ENCODE results near the gene IDS. TPM values are rescaled to one million over a fixed set of nuclear protein-coding genes. Genes with fewer than 3 reads are reported as not detected.

IDS gene
- total RNA-seq, 1 donor from 2014 or later = 23.2 TPM

DNA sequence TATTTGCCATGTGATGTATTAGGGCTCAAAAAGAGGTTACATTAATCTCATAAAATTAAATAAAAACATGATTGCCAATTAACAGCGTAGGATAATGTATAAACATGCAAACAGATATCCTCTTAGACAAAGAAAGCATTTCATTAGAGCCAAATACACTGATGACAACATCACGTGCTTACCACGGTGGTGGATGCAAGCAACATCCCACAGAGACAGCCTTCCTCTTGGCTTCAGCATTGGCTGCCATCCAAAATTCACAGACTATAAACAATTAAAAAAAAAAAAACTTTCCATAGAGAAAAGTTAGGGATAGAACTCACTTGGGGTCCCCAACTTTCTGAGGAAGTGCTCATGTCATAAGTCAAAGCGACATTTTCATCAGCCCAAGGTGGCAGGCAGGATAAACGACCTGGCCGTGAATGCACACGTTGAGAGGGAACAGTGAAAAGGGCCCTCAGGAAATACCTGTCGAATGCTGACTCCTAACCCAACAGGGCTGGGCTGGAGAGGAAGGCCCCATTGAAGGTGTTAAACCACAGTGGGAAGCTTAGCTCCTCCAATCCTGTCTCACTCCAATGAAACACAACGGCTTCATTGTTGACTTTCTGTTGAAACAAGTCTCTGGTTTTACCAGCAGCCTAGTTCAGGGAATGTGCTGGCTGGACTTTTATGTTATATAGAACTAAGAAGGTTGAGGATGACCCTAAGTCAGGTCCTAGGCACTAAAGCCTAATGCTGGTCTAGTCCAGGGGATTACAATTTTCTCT lies 48.4 kb downstream of the IDS start:
- ATAC-seq = no peak

DNA sequence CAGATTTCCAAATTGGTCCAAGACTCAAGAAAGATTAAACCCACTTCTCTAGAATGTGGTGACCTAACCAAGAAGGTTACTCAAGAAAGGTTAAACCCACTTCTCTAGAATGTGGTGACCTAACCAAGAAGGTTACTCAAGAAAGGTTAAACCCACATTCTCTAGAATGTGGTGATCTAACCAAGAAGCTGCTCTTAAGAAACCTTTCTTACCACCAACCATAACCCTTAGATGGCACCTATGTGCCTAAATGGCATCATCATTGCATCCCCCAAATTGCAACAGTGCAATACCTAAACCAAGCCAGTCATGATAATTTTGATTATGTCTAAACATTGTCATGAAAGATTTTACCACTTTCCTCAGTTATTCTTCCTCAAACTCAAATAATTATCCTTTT lies 49.2 kb downstream of the IDS start:
- ATAC-seq = no peak

DNA sequence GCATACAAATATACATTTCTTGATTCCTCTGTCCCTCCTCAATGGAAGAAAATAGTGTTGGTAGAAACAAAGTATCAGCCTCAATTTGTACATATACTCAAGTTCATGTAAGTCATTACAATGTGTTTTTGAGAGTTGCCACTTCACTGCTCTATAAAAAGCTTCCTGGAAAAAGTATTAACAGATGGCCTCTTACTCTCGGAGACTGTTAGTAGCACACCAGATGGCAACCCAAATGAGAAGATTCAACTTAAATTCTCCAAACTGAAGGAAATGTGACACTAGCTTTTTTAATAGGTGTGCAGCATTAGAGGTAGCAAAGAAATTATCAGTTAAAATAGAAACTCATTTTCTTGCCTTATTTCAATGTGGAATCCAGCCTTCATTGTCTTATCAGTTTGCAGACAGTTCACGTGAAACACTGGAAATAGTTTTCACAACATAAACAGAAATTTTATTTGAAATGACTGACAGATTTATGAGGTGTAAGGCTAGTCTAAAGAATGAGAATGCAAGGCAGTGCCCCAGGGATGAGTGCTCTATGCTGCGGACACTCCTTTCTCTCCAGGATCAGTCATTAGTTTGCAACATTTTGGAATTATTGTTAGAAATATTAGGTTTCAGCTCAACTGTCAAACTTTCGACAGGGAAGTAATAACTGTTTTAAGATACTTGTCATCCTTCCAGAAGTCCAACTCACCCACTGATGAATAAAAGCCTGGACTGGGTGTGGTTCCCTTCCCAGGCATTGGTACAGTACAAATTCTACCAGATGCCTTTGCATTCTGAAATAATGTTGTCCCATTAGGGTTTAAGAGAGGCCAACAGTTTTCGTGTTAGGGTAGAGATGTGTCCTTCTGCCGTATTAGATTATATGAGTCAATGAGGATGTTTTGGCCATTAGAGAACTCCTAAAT lies 50.9 kb downstream of the IDS start:
- ATAC-seq = no peak

DNA sequence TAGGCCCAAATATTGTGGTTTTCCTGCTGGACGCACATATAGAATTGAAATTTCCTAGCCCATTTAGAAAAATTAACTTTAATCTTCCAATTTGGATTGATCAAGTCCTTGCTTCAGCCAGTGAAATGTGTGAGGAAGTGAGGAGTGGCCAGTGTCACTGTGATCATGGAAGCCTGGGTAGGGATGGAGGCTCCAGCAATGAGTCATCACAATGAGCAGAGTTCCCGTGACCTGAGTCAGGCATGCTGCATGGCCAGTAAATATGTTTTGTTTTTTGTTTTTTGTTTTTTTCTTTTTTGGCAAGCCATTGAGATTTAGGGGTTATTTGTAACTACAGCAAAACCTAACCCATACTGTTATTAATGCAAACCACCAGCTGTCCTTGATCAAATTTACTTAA lies 52.1 kb downstream of the IDS start:
- no peak for ATAC-seq

DNA sequence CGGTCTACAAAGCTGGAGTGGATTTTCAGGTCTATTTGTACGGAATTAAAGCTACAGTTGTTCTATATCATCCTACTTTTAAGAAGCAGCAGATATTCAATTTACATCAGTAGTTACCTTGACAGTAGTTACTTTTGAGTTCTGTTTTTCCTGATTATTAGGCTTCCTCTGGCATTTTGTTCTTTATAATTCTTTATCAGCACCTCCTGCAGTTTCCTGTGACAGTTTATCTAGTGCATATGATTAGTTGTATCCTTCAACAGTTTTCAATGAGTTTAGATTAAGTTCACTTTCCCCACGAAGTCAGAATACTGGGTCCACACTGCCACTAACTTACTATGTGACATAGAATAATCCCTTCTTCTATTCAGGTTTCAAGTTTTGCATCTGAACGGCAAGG lies 71.7 kb downstream of the IDS start:
- no peak for ATAC-seq

DNA sequence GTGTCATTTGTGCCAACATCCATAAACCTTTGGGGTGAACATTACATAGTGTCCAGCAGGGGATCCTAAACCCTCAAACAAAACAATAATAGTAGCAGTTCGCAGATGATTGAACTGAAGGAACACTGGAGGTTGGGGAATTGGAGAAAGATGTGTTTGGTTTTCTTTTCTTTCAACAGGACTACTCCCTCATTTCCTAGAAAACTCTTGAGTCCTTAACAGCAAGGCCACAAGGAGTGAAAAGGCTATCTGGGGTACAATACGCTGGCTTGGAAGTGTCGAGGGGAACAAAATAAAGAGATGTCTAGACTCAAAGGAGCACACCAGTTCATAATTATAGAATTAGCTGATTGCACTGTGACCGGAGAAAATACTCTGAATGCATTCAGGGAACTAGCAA lies 72.1 kb downstream of the IDS start:
- no peak for ATAC-seq

Other genes with a start within 250 kb of the IDS start
- 14.6 TPM for gene EOLA1, start 35.7 kb upstream of the IDS start, total RNA-seq
- not detected for gene HSFX3, start 44.6 kb upstream of the IDS start, total RNA-seq
- gene MAGEA9B, start 82.2 kb upstream of the IDS start, total RNA-seq = not detected
- gene HSFX2, start 90.0 kb upstream of the IDS start, total RNA-seq = not detected
- 16.5 TPM for gene TMEM185A, start 126.5 kb upstream of the IDS start, total RNA-seq
- gene MAGEA11, start 206.8 kb upstream of the IDS start, total RNA-seq = not detected